GM19025 (cell line): ENCODE measurements around the gene SP3.

Experiments used
- ATAC-seq: cut with Tn5 transposase; IDR thresholded peaks from one replicate; pipeline ENCODE4 v1.9.1; 2021; ENCODE audit warnings: mild to moderate bottlenecking, low read depth, moderate library complexity; ENCODE audit not compliant: unreplicated experiment

SP3 gene

DNA sequence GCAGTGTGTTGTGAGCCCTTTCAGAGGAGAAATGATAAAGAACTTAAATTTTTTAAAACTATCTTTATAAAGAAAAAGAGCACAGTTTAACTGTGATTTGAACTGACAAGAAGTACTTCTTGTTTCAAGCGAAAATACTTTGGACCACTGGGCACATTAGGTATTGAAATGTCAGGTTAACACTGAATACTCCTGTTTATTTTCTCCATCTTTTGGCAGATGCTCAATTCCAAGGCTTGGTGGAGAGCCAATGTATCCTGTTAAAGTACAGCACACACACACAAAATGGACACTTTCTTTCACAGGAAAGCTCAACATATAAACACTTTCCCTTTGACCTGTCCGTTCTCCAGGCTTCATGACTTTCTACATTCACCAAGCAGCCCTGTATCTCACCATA lies 32.6 kb upstream of the SP3 start:
- no peak for ATAC-seq

DNA sequence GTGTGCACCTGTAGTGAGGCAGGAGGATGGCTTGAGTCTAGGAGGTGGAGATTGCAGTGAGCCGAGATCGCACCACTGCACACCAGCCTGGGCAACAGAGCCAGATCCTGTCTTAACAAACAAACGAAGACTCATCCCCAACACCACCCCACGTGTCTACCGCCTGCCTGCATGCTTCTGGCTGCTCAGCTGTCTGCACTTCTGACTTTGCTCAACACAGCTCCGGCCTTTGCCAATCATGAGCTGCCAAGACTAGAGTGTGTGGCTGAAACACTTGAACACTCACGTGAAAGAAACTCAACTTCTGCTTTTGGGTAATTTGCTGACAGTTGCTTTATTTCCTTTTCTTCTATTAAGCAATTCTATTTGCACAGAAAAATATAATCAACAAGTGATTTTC lies 32.1 kb upstream of the SP3 start:
- ATAC-seq = peak; percentile 92

DNA sequence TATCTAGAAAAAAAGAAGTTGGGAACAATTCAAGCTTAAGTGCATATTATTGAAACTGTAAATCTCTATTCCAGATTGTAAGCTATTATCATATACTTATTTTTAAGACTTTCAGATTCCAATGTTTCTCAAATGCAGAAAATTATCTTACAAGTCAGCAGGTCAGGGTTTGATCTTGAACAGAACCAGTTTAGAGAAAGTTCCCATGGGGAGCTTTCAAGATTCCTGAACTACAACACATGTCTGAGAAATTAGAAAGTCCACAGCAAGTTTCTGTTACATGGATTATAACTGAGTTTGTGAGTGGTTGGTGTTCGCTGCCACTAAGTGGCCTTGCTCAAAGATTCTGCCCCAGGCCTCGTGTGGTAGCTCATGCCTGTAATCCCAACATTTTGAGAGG lies 31.6 kb upstream of the SP3 start:
- no peak for ATAC-seq

DNA sequence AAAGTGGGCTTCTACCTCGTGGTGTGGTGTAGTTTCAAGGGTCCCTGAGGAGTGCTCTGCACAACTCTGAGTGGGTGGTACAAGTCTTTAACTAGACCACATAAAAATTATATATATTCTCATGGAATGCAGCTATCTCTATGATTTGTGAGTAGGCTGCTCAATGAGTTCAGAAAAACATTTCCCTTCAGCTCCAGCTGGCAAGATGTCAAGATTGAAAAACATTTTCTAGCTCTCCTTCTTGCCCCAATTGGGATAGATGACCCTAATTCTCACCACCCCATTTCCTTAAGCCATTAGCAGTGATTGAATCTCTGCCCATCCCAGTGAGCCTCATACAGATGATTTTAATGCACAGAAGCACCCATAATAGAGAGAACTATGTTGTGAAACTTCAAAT lies 28.3 kb upstream of the SP3 start:
- no peak for ATAC-seq

DNA sequence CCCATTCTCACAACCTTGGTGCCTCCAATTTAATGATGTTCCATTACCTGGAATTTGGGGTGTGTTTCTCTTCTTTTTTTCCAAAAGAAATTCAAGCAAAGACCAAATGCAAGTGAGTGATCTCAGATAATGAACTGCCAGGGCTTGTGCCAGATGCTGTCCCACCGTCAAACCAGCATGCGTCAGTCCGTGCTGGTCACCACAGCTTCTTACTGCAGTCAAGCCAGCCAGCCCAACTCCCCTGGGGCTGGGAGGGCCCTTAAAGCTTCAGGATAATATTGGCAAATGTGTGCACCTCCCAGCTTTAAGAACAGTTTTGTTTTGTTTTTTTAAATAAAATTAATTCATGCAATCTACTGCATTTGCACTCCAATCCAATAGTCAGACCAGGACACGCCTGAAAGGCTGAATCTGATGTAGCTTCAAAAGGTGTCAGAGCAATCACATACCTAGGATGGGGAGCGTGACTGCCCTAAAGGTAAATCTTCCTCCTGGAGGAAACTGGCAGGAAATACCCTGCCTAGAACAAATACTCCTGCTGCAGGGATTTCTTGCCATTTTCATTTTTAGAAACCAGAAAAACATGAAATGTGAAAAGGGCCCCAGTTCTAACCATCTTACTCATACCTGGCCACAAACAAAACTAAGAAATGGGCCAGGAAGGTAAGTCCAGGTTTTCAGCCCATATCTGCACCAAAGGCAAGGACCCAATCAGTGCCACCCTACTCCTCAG lies 26.8 kb upstream of the SP3 start:
- peak; percentile 17 for ATAC-seq

DNA sequence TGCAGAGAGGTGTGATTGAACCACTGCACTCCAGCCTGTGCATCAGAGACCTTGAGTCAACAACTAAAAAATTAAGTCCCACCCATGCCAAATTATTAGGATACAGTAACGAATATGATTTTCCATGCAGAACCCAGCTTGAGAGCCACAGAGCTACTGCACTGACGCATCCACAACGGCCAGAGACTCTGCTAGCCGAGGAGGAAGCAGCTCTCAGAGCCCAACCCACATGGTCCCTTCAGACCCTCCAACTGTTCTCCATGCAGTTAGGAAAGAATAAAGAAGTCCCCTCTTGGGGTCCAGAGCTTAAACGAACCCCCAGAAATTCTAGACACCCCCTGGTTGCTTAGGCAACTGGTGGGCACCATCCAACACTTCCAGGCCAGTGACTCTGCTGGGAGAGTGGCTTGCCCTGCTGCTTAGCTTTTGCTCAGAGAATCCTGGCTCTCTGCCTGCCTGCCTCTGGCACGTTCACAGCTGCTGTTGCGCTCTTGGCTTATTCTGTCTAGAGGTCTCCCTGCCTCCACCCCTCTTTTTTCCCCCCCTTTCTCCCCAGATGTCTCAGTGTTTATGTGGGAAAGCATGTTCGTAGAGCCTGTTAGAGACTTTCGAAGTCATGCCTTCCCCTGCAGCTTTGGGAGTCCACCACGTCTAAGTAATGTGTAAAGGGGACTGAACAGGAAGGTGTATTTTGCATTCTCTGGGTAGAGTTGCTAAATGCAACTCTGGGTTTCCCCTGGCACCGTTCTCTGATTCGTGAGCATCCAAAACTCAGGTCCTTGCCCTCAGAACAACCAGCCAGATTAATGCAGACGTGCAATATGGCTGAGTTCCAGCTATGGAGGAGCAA lies 26.0 kb upstream of the SP3 start:
- peak; percentile 82 for ATAC-seq

DNA sequence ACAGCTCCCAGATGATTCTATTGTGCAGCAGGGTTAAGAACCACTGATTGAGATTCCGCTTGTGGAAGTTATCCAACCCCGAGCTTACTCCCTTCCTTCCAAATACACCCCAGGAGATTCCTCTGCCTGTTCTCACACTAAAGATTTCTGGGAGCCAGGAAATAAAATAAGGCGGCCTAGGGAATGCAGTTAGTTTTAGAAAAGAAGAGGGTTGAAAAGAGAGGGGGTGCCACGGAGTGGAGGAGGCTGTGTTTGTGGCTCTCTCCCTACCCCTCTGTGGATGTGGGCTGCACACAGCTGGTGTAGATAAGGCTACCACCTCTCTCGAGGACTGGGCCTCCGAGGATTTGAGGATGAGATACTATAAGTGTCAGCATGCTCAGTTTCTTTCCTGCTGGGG lies 25.1 kb upstream of the SP3 start:
- no peak for ATAC-seq

DNA sequence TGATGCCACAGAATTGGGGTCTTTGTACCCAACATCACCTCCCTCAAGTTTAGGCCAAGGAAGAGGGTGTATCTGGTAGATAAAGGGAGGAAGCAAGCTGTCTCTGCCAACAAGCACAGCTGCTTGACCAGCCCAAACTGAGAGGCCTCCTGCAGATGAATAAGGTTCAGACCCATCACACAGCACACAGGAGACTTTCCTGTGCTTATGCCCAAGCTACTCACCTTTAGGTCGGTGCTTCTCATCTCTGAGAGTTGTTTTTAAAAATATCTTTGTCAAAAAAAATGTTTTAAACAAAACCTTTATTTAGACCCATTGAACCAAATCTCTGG lies 24.7 kb upstream of the SP3 start:
- no peak for ATAC-seq

DNA sequence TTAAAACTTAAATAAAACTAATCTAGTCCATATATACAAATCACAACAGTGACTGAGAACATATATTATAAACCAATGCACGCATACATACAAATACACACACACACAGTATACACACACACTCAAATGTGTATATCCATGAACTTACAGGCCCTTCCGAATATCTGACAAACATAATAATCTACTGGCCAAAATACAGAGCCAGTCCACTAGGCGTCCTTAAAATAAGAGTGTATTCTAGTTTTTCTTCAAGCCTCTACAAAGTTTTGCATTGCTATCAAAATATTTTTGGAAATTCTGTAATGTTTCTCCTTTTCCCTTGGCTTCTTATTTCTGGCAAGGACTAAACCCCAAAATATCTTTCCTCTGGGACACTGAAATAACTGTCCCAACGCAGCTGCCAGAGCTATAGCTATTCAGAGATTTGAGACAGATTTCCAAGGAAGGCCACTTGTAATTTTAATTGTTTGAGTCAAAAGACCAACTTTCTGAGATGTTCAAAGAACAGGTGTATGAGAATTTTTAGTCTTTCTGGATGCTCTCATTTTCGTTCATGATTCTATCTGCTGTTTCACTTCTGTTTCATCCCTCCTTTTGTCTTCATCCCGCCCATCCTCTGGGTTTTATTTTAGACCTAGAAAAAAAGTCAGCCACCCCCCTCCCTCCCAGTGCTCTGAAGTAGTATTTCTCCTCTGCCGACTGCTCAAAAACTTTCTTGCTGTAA lies 24.1 kb upstream of the SP3 start:
- no peak for ATAC-seq

DNA sequence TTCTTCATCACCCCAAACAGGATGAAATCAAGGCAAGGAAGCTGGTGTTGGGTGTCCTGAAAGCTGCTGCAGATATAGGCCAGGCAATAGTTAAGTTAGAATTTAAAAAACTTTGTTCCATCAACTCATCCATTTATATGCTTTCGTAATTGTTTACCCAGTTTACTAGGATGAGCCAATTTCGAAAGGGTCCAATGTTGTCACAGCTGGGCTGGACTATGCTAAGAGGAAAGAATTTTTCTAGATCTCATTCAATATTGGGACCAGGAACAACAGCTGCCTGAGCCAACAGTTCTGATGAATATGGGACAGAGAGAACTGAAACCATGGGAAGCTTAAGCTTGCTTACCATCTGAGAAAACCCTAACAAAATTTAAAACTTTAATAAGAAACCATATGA lies 21.6 kb upstream of the SP3 start:
- no peak for ATAC-seq

DNA sequence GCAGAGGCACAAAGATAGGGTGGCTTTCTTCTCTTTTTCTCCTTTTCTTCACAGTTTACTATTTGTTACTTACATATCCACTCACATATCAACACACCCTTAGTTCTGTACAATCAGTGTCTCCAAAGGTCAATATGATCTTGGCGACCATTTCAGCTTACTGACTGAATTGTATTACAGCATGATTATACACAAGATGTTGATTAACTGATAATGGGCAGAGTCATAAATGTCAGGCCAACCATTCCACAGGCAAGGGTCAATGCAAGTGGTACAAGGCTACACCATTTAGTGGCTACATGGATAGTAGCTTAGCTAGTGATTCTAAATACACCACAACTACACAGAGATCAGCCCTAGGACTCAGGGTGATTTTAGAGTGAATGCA lies 20.4 kb upstream of the SP3 start:
- no peak for ATAC-seq

DNA sequence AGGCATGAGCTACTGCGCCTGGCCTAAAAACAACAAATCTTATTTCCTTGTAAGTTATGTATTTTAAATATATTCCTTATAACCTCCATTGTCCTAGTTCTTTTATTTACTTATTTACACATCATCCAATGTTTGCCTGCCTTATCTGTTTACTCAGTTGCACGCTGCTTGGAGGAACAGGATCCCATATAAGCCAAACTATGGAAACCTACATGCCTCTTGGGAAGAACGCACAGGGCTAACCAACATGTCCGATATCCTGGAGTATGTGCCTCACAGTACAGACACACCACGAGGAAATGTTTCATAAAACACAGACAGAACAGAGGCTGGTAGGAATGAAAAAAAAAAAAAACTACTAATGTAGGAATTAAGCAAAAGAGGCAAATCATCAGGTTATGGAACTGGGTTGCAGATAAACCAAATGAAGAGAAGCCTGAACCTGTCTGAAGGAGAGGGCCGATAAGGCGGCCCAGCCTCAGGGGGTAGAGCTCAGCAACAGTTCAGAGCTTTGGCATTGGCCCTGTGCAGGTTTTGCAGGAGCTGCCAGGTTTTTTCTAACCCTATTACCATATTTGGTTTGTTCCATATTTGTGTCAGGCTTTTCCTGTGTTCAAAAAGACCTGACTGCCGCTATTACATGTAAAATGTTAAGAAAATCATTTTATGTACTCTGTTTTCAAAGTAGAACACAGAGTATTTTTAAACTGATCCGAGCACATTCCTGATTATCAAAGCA lies 19.9 kb upstream of the SP3 start:
- no peak for ATAC-seq

DNA sequence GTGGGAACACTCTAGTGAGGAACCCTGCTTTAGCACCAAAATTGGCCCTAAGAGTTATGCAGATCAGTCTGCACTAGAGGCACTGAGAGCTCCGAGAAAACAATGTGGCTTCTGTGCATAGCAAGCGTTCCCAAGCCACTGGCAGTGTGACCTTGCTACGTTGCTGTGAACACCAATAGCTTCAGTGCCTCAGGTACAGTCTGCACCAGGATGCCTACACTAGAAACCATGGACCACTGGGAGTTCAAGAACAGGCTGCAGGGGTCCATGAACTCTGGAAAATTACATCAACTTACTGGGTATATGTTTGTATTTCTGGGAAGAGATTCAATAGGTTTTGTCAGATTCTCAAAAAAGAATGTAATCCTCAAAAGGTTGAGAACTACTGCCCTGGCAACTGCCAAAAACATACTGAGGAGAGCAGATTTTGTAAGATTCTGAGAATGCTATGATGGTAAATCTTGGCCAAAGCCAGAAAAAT lies 18.3 kb upstream of the SP3 start:
- ATAC-seq = no peak

DNA sequence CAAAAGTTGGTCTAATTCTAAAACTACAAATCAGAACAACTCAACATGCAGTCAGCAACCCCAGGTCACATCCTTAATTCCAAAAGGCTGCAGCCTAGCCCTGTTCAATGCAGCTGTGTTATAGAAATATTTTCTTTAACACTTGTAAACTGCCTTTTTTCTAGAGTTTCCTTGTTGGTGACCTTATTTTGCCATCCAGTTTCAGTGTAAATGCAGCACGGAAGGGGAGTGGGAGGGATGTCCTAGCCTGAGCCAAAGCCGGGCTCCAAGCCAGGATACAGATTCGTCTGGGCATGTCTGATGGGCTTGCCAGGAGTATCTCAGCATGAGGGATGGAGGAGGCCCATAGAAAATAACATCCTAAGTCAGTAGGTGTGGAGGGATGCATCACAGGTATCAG lies 17.7 kb upstream of the SP3 start:
- no peak for ATAC-seq

DNA sequence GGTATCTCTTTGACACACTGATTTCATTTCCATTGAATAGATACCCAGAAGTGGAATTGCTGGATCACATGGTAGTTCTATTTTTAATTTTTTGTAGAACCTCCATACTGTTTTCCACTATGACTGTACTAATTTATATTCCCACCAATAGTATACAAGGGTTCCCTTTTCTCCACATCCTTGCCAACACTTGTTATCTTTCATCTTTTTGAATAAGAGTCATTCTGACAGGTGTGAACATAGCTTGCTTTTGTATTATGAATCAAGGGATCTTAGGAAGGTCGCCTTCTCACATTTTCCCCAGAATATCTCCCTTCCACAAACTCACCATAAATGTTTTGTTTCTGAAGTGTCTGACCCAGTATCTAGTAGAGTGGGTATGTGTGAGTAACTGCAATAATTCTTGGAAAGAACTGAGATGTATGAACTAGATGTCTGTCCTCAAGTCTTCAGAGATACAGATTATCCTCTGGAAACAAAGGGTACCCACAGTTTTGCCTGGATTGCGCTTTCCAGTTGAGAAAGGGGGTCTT lies 17.1 kb upstream of the SP3 start:
- ATAC-seq = no peak

DNA sequence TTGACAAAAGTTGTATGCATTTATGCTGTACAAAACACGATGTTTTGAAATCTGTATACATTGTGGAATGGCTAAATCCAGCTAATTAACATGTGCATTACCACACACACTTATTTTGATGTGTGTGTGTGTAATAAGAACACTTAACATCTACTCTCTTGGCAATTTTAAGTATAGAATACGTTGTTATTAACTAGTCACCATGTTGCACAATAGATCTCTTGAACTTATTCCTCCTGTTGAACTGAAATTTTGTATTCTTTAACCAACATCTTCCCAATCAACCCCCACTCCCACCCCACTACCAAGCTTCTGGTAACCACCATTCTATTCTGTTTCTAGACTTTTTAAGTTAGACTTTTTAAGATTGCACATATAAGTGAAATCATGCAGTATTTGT lies 16.3 kb upstream of the SP3 start:
- no peak for ATAC-seq

DNA sequence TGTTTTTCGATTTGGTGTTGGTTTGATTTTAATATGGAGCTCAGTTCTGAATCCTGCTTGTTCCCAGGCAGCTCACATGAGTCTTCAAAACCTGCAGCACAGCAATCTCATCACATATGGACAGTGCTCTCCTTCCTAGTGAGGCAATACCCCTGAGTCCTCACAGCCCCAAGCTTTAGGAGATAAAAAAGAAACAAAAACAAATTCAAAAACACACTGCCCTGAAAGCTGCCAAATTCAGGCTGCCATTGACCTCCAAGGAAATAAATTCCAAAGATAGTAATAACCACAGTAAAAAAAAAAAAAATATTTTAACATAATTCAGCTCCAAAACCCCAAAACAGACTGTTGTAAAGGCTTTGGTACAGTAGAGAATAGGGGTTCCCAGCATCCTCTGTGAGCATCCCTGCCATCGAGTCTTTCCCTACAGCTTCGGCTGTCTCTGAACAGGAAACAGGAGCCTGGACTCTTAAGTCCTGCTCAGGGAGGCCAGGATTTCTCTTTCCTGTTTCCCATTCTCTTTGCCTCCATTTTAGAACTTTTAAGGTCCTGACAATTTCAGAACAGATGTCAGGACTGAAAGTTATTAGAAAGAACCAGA lies 14.7 kb upstream of the SP3 start:
- no peak for ATAC-seq

DNA sequence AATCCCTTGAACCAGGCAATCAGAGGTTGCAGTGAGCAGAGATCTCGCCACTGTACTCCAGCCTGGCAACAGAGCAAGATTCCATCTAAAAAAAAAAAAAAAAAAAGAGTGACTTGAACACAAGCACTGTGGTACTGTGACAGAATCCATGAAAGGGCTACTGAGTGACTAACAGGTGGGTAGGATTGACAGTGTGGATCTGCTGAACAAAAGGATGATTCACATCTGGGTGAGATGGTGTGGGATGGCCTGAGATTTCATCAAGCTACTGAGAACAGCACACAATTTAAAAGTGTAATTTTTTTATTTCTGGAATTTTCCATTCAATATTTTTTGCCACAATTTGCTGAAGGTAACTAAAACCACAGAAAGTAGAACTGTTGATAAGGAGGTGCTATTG lies 13.3 kb upstream of the SP3 start:
- ATAC-seq = no peak

DNA sequence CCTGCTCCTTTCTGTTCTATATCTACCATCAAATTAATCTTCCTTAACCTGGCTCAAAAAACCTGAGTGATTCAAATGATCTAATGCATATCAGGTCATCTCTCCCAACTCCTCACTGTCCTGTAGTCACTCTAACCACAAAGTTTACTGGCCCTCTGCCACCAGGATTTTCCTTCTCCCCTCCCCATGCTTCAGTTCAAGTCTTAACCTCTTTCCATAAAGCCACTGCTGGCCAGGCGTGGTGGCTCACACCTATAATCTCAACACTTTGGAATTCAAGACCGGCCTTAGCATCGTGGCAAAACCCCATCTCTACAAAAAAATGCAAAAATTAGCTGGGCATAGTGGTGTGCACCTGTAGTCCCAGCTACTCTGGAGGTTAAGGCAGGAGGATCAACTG lies 7.5 kb upstream of the SP3 start:
- no peak for ATAC-seq

DNA sequence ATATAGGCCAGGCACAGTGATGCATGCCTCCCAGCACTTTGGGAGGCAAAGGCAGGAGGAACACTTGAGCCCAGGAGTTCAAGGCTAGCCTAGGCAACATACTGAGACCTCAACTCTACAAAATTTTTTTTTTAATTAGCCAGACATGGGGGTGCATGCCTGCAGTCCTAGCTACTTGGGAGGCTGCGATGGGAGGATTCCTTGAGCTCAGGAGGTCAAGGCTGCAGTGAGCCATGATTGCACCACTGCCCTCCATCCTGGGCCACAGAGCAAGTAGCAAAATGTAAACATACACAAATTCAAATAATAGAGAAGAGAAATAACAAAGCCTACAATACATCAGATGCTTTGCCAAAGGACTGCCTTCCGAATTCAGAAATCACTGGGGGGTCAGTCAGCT lies 7.0 kb upstream of the SP3 start:
- ATAC-seq = no peak
